Upper lobe of left lung (tissue), 6 donors: ENCODE data around the gene C12orf76. TPM values are rescaled to one million over a fixed set of nuclear protein-coding genes. Genes with fewer than 3 reads are reported as not detected.
A peak's percentile ranks its signal among the peaks of the same experiment; 100 is the strongest.

Experiments used
- ATAC-seq, 2 donors: fragments of 200-7000 bp; cut with Tn5 transposase; one replicate each; pipeline ENCODE4 v1.9.1; 2022; ENCODE audit warnings: mild to moderate bottlenecking in 2 of 2, moderate library complexity in 2 of 2; ENCODE audit not compliant: low FRiP score in 2 of 2
- DNase-seq, 2 donors: peaks; one replicate each; pipeline ENCODE4 v3.0.0-alpha.2; 2019 to 2020
- H3K27ac ChIP-seq, 4 donors: fragments of 200-600 bp; sonication (generic); one replicate each; pipeline ENCODE4 v1.5.1; 2016 to 2019
- H3K27me3 ChIP-seq, 4 donors: fragments of 200-600 bp; sonication (generic); one replicate each; pipeline ENCODE4 v1.5.1; 2017 to 2019
- H3K36me3 ChIP-seq, 4 donors: fragments of 200-600 bp; sonication (generic); one replicate each; pipeline ENCODE4 v1.5.1; 2016 to 2019
- H3K4me1 ChIP-seq, 4 donors: fragments of 200-600 bp; sonication (generic); one replicate each; pipeline ENCODE4 v1.5.1; 2018 to 2019
- H3K4me3 ChIP-seq, 4 donors: fragments of 200-600 bp; sonication (generic); one replicate each; pipeline ENCODE4 v1.5.1; 2017 to 2019; ENCODE audit warnings: mild to moderate bottlenecking in 2 of 4, moderate library complexity in 1 of 4
- H3K9me3 ChIP-seq, 4 donors: fragments of 200-600 bp; sonication (generic); one replicate each; pipeline ENCODE4 v1.5.1; 2018 to 2019
- EP300 ChIP-seq, 4 donors: sonication (generic); formaldehyde crosslinking; IDR thresholded peaks; one replicate each; pipeline ENCODE4 v1.5.1; 2017; ENCODE audit warnings: antibody characterized with exemption in 4 of 4, control low read depth in 2 of 4
- POLR2A ChIP-seq, 4 donors: fragments of 450-650 bp; IDR thresholded peaks; one replicate each; pipeline ENCODE4 v1.5.1; 2016 to 2017; ENCODE audit warnings: antibody characterized with exemption in 4 of 4, mild to moderate bottlenecking in 2 of 4
- POLR2AphosphoS5 ChIP-seq, 2 donors: sonication (generic); formaldehyde crosslinking; IDR thresholded peaks; one replicate each; pipeline ENCODE4 v1.5.1; 2017; ENCODE audit warnings: antibody characterized with exemption in 2 of 2
- WGBS, 2 donors: methylation state at CpG; one replicate each; pipeline ENCODE4 v1.1.5; 2017 to 2018; 5-methylcytosine and 5-hydroxymethylcytosine counted together
- total RNA-seq, 6 donors: library from RNA; depleted of rRNA in 4 of 6; stranded (reverse); fragments of >200 nt in 4 of 6; gene quantifications; one replicate each; pipeline versions ENCODE4 v1.1.0 to v1.2.1, GENCODE V29; 2016 to 2021
- TF ChIP-seq, protein P1 (sequence below), 6 experiments: fragments of 450-650 bp in 4 of 6; fragments of 200-600 bp in 2 of 6; sonication (generic) in 2 of 6; IDR thresholded peaks; one replicate each; pipeline ENCODE4 v1.5.1; 2016 to 2019; ENCODE audit warnings: antibody characterized with exemption in 6 of 6
- donor health status: DM: no; HTN: no; CAD: no; lungs with moderate emphysema.
- donor health status: DM: no; HTN: yes; CAD: no; lungs with severe emphysema.

Gene C12orf76
- total RNA-seq, 6 donors from 2014 or later: 8.4 to 30.5 (median 19.6) TPM

GRCh38 chr12:110035534-110036104 lies 12.7 kb downstream of the C12orf76 start:
- DNase-seq (no peak), ATAC-seq (no peak)
- no peaks in the 10 kb centered on the region for H3K27me3 ChIP-seq
- H3K36me3 ChIP-seq: peaks cover 15 to 75% (median 48%) of the 10 kb centered on the region in 4 donors
- no peak overlapping the region for H3K4me3 ChIP-seq
- no peak for TF ChIP-seq POLR2A (IDR thresholded peaks at IDR 0.05)
- TF ChIP-seq EP300 (IDR thresholded peaks at IDR 0.05): no peak
- TF ChIP-seq POLR2AphosphoS5 (IDR thresholded peaks at IDR 0.05): no peak
- TF ChIP-seq, protein P1, sequence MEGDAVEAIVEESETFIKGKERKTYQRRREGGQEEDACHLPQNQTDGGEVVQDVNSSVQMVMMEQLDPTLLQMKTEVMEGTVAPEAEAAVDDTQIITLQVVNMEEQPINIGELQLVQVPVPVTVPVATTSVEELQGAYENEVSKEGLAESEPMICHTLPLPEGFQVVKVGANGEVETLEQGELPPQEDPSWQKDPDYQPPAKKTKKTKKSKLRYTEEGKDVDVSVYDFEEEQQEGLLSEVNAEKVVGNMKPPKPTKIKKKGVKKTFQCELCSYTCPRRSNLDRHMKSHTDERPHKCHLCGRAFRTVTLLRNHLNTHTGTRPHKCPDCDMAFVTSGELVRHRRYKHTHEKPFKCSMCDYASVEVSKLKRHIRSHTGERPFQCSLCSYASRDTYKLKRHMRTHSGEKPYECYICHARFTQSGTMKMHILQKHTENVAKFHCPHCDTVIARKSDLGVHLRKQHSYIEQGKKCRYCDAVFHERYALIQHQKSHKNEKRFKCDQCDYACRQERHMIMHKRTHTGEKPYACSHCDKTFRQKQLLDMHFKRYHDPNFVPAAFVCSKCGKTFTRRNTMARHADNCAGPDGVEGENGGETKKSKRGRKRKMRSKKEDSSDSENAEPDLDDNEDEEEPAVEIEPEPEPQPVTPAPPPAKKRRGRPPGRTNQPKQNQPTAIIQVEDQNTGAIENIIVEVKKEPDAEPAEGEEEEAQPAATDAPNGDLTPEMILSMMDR (IDR thresholded peaks at IDR 0.05): no peak
- H3K9me3 ChIP-seq: no peaks in the 10 kb centered on the region
- peaks cover 16 to 32% (median 23%) of the 10 kb centered on the region in 4 donors for H3K4me1 ChIP-seq
- no peak overlapping the region for H3K27ac ChIP-seq
- 85 to 92% methylated on average over 7 of the region's 7 CpGs for WGBS, 2 donors

DNA sequence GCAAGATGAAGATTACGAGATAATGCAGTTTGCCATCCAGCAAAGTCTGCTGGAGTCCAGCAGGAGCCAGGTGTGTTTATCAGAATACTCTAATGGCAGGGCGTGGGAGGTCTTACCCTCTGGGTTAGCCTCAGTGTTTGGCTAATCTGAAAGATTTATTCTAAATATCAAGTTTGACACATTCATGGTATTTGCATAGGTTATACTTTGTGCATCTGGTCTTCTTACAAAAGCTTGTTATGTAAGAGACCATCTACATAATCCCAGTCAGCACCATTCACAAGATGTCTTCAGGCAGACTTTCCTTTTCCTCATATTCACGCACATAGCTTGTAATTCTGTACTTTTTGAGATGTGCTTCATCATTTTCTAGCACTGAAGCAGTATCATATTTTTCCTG lies 14.4 kb downstream of the C12orf76 start:
- DNase-seq: no peak
- Histone ChIP-seq H3K4me1 (peaks cover 0 to 15% (median 7%) of the 10 kb centered on the region in 4 donors), H3K27me3 (no peaks in the 10 kb centered on the region), H3K36me3 (peaks cover 15 to 93% (median 63%) of the 10 kb centered on the region in 4 donors), H3K4me3 (no peak overlapping the region), H3K9me3 (no peaks in the 10 kb centered on the region), H3K27ac (no peak overlapping the region)
- ATAC-seq: no peak
- TF ChIP-seq, protein P1 (IDR thresholded peaks at IDR 0.05): no peak
- TF ChIP-seq POLR2AphosphoS5 (IDR thresholded peaks at IDR 0.05) (no peak), EP300 (IDR thresholded peaks at IDR 0.05) (no peak), POLR2A (IDR thresholded peaks at IDR 0.05) (no peak)
- 99 to 100% methylated on average over 3 of the region's 3 CpGs for WGBS, 2 donors

DNA sequence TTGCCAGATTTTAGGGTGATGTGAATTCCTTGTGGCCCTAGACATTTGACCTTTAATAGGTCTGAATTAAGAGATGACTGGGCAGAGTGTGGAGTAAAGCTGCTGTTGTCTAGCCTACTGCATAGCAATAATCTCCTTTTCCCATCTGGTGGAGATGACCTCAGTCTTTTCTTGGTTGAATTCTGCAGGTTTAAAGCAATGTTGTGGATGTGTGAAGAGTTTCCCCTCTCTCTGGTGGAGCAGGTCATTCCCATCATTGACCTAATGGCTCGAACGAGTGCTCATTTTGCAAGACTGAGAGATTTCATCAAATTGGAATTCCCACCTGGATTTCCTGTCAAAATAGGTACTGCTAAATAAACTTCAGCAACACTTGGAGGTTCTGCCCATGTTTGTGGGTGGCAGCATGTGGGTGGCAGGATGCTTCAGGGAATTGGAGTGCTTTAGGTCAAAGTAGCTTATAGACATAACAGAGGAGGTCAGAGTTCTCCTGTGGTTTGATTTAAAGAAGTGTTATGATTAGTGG lies 19.0 kb downstream of the C12orf76 start:
- WGBS, 2 donors: 67 to 85% methylated on average over 2 of the region's 2 CpGs
- H3K4me1 ChIP-seq: peaks cover 0 to 5% (median 0%) of the 10 kb centered on the region in 4 donors
- H3K4me3 ChIP-seq: no peak overlapping the region
- H3K9me3 ChIP-seq: no peaks in the 10 kb centered on the region
- ATAC-seq (no peak), DNase-seq (no peak)
- H3K27ac ChIP-seq: no peak overlapping the region
- TF ChIP-seq POLR2A (IDR thresholded peaks at IDR 0.05) (no peak), POLR2AphosphoS5 (IDR thresholded peaks at IDR 0.05) (no peak), EP300 (IDR thresholded peaks at IDR 0.05) (no peak)
- TF ChIP-seq, protein P1 (IDR thresholded peaks at IDR 0.05): no peak
- no peaks in the 10 kb centered on the region for H3K27me3 ChIP-seq
- peaks cover 12 to 96% (median 54%) of the 10 kb centered on the region in 4 donors for H3K36me3 ChIP-seq

DNA sequence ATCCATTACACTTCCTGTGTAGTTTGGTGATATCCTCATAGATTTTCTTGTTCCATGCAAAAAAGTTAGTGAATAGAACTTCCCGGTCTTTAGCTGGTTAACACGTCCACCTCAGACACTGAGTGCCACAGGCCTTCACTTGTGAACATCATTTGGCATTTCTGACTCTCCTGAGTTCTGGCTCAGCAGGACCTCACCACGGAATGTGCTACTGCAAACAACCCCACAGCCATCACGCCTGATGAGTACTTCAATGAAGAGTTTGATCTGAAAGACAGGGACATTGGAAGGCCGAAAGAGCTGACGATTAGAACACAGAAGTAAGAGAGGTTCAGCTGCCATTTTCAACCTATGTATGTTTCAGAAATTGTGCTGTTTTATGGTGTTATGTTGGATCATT lies 20.0 kb downstream of the C12orf76 start:
- Histone ChIP-seq H3K27ac (no peak overlapping the region), H3K9me3 (no peaks in the 10 kb centered on the region), H3K4me3 (no peak overlapping the region), H3K27me3 (no peaks in the 10 kb centered on the region), H3K36me3 (peaks cover 4 to 94% (median 52%) of the 10 kb centered on the region in 4 donors), H3K4me1 (peaks cover 0 to 13% (median 4%) of the 10 kb centered on the region in 4 donors)
- 87 to 88% methylated on average over 6 of the region's 6 CpGs for WGBS, 2 donors
- ATAC-seq (no peak), DNase-seq (no peak)
- TF ChIP-seq POLR2A (IDR thresholded peaks at IDR 0.05): no peak
- no peak for TF ChIP-seq POLR2AphosphoS5 (IDR thresholded peaks at IDR 0.05)
- TF ChIP-seq, protein P1 (IDR thresholded peaks at IDR 0.05): no peak
- TF ChIP-seq EP300 (IDR thresholded peaks at IDR 0.05): no peak

DNA sequence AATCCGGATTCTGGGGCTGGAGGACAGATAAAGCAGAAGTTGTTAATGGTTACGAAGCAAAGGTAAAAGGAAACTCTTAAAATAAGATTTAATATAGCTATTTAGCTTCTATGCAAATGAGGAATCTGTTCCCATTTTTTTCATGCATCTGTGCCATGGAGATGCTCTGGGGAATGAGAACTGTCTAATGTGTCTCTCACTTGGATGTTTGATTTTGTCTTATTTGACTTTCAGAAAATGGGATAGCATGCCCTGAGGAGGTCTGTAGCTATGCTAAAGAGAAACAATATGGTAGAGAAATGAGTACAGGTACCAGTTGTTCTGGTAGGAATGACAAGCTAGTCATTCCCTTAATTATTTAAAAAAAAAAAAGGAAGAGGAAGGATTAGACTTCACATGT lies 24.3 kb downstream of the C12orf76 start:
- Histone ChIP-seq H3K27ac (peak overlapping the region in 1 of 4 donors; percentile 31), H3K4me3 (no peak overlapping the region), H3K27me3 (no peaks in the 10 kb centered on the region), H3K4me1 (peaks cover 0 to 14% (median 6%) of the 10 kb centered on the region in 4 donors), H3K36me3 (peaks cover 12 to 98% (median 65%) of the 10 kb centered on the region in 4 donors), H3K9me3 (no peaks in the 10 kb centered on the region)
- DNase-seq: no peak
- TF ChIP-seq, protein P1 (IDR thresholded peaks at IDR 0.05): no peak
- TF ChIP-seq POLR2AphosphoS5 (IDR thresholded peaks at IDR 0.05) (no peak), EP300 (IDR thresholded peaks at IDR 0.05) (no peak), POLR2A (IDR thresholded peaks at IDR 0.05) (no peak)
- 78 to 88% methylated on average over 2 of the region's 2 CpGs for WGBS, 2 donors
- no peak for ATAC-seq
